Neural cell (in vitro differentiated cells): Measurements from ENCODE around the gene EN2. TPM values are rescaled to one million over a fixed set of nuclear protein-coding genes. Genes with fewer than 3 reads are reported as not detected.

Source experiments
- H2AFZ ChIP-seq: fragments of 200-600, 300-800 bp; sonication (generic), shearing (Covaris generic); 2 replicates; pipeline ENCODE4 v1.6.0; 2014; ENCODE audit warnings: low read depth, mild to moderate bottlenecking, antibody characterized with exemption, low read length, moderate library complexity
- H3F3A ChIP-seq: fragments of 200-600 bp; shearing (Covaris generic); 2 replicates; pipeline ENCODE4 v1.6.1; 2016; ENCODE audit warnings: mild to moderate bottlenecking, moderate library complexity, mixed read lengths, antibody characterized with exemption, low read length; ENCODE audit not compliant: insufficient read depth, poor library complexity, severe bottlenecking
- H3K27ac ChIP-seq: fragments of 200-600, 300-800 bp; sonication (generic), shearing (Covaris generic); 2 replicates; pipeline ENCODE4 v1.5.1; 2014; ENCODE audit warnings: mild to moderate bottlenecking, low read length, moderate library complexity
- H3K27me3 ChIP-seq: fragments of 300-800, 200-600 bp; sonication (generic), shearing (Covaris generic); 2 replicates; pipeline ENCODE4 v1.6.0; 2014; ENCODE audit warnings: mild to moderate bottlenecking, low read depth, low read length, moderate library complexity; ENCODE audit not compliant: insufficient read depth
- H3K36me3 ChIP-seq: fragments of 300-800, 200-600 bp; sonication (generic), shearing (Covaris generic); 2 replicates; pipeline ENCODE4 v1.5.1; 2014; ENCODE audit warnings: mild to moderate bottlenecking, antibody characterized with exemption, low read length, moderate library complexity; ENCODE audit not compliant: insufficient read depth
- H3K4me2 ChIP-seq: fragments of 300-800, 200-600 bp; sonication (generic), shearing (Covaris generic); 2 replicates; pipeline ENCODE4 v1.6.0; 2014; ENCODE audit warnings: mild to moderate bottlenecking, low read length
- H3K4me3 ChIP-seq: fragments of 300-800, 200-600 bp; sonication (generic), shearing (Covaris generic); 2 replicates; pipeline ENCODE4 v1.5.1; 2014; ENCODE audit warnings: mild to moderate bottlenecking, low read length, moderate library complexity
- H3K79me2 ChIP-seq: fragments of 200-600 bp; shearing (Covaris generic); replicated peaks from 2 replicates; pipeline ENCODE4 v1.6.0; 2014; ENCODE audit warnings: mild to moderate bottlenecking, low read length, moderate library complexity; ENCODE audit not compliant: insufficient read depth
- H3K9ac ChIP-seq: fragments of 300-800, 200-600 bp; sonication (generic), shearing (Covaris generic); 2 replicates; pipeline ENCODE4 v1.6.1; 2016; ENCODE audit warnings: mild to moderate bottlenecking, low read length, mixed read lengths
- H3K9me2 ChIP-seq: fragments of 200-600 bp; shearing (Covaris generic); 2 replicates; pipeline ENCODE4 v1.6.1; 2016; ENCODE audit warnings: mild to moderate bottlenecking, low read length, mixed read lengths; ENCODE audit not compliant: insufficient read depth
- H3K9me3 ChIP-seq: fragments of 200-600, 300-800 bp; sonication (generic), shearing (Covaris generic); 2 replicates; pipeline ENCODE4 v1.6.1; 2016; ENCODE audit warnings: mild to moderate bottlenecking, mixed run types, low read length, moderate library complexity, mixed read lengths
- H4K20me1 ChIP-seq: fragments of 200-600 bp; shearing (Covaris generic); 2 replicates; pipeline ENCODE4 v1.6.1; 2016; ENCODE audit warnings: mild to moderate bottlenecking, mixed run types; ENCODE audit not compliant: insufficient read depth
- EP300 ChIP-seq: fragments of 450-650 bp; conservative IDR thresholded peaks from 2 replicates; pipeline ENCODE4 v1.6.1; 2014; ENCODE audit warnings: antibody characterized with exemption, mild to moderate bottlenecking, moderate library complexity; ENCODE audit not compliant: poor library complexity, severe bottlenecking
- EZH2 ChIP-seq: fragments of 200-600, 300-800 bp; shearing (Covaris generic), sonication (generic); IDR thresholded peaks from 2 replicates; pipeline ENCODE4 v1.6.1; 2014; ENCODE audit warnings: antibody characterized with exemption, low read length, borderline replicate concordance, mild to moderate bottlenecking; ENCODE audit not compliant: insufficient read depth, poor library complexity, severe bottlenecking
- MXI1 ChIP-seq: fragments of 450-650 bp; conservative IDR thresholded peaks from 2 replicates; pipeline ENCODE4 v1.6.1; 2014; ENCODE audit warnings: antibody characterized with exemption, mild to moderate bottlenecking; ENCODE audit not compliant: poor library complexity, severe bottlenecking
- POLR2AphosphoS5 ChIP-seq: IDR thresholded peaks from 2 replicates; pipeline ENCODE4 v1.6.1; 2012
- RAD21 ChIP-seq: fragments of 450-650 bp; conservative IDR thresholded peaks from 2 replicates; pipeline ENCODE4 v1.6.1; 2014; ENCODE audit warnings: antibody characterized with exemption, mild to moderate bottlenecking, moderate library complexity
- SMC3 ChIP-seq: fragments of 450-650 bp; conservative IDR thresholded peaks from 2 replicates; pipeline ENCODE4 v1.6.1; 2014; ENCODE audit warnings: antibody characterized with exemption, mild to moderate bottlenecking, moderate library complexity; ENCODE audit not compliant: poor library complexity
- TAF1 ChIP-seq: IDR thresholded peaks from 2 replicates; pipeline ENCODE4 v1.6.1; 2012; ENCODE audit warnings: low read depth
- polyA plus RNA-seq: library from polyadenylated mRNA; depleted of rRNA; stranded (reverse); fragments of >200 nt; gene quantifications from 2 replicates; pipeline ENCODE4 v1.2.3, GENCODE V29; 2014
- TF ChIP-seq, protein P1 (sequence below): IDR thresholded peaks from 2 replicates; pipeline ENCODE4 v1.6.1; 2012; ENCODE audit warnings: borderline replicate concordance
- TF ChIP-seq, protein P2 (sequence below): fragments of 450-650 bp; IDR thresholded peaks from 2 replicates; pipeline ENCODE4 v1.5.1; 2014; ENCODE audit warnings: antibody characterized with exemption, mild to moderate bottlenecking, moderate library complexity; ENCODE audit not compliant: poor library complexity, severe bottlenecking

The EN2 gene
- polyA plus RNA-seq, 1 donor from 2014 or later: not detected

GRCh38 chr7:155509359-155509724, 51.4 kb downstream of the EN2 start:
- Histone ChIP-seq H3K4me2 (no peak overlapping the region), H3K79me2 (no peaks in the 10 kb centered on the region), H3K9me3 (no peaks in the 10 kb centered on the region), H3K27me3 (peaks cover 100% of the 10 kb centered on the region), H3K9me2 (no peaks in the 10 kb centered on the region), H4K20me1 (no peaks in the 10 kb centered on the region), H3F3A (no peaks in the 10 kb centered on the region), H3K27ac (no peak overlapping the region), H3K36me3 (no peaks in the 10 kb centered on the region), H3K9ac (no peak overlapping the region), H3K4me3 (peak overlapping the region; percentile 48), H2AFZ (no peak overlapping the region)
- TF ChIP-seq TAF1 (no peak), POLR2AphosphoS5 (no peak), RAD21 (no peak), MXI1 (no peak), EZH2 (no peak), EP300 (no peak), SMC3 (no peak)
- TF ChIP-seq, protein P1, sequence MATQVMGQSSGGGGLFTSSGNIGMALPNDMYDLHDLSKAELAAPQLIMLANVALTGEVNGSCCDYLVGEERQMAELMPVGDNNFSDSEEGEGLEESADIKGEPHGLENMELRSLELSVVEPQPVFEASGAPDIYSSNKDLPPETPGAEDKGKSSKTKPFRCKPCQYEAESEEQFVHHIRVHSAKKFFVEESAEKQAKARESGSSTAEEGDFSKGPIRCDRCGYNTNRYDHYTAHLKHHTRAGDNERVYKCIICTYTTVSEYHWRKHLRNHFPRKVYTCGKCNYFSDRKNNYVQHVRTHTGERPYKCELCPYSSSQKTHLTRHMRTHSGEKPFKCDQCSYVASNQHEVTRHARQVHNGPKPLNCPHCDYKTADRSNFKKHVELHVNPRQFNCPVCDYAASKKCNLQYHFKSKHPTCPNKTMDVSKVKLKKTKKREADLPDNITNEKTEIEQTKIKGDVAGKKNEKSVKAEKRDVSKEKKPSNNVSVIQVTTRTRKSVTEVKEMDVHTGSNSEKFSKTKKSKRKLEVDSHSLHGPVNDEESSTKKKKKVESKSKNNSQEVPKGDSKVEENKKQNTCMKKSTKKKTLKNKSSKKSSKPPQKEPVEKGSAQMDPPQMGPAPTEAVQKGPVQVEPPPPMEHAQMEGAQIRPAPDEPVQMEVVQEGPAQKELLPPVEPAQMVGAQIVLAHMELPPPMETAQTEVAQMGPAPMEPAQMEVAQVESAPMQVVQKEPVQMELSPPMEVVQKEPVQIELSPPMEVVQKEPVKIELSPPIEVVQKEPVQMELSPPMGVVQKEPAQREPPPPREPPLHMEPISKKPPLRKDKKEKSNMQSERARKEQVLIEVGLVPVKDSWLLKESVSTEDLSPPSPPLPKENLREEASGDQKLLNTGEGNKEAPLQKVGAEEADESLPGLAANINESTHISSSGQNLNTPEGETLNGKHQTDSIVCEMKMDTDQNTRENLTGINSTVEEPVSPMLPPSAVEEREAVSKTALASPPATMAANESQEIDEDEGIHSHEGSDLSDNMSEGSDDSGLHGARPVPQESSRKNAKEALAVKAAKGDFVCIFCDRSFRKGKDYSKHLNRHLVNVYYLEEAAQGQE: no peak
- TF ChIP-seq, protein P2, sequence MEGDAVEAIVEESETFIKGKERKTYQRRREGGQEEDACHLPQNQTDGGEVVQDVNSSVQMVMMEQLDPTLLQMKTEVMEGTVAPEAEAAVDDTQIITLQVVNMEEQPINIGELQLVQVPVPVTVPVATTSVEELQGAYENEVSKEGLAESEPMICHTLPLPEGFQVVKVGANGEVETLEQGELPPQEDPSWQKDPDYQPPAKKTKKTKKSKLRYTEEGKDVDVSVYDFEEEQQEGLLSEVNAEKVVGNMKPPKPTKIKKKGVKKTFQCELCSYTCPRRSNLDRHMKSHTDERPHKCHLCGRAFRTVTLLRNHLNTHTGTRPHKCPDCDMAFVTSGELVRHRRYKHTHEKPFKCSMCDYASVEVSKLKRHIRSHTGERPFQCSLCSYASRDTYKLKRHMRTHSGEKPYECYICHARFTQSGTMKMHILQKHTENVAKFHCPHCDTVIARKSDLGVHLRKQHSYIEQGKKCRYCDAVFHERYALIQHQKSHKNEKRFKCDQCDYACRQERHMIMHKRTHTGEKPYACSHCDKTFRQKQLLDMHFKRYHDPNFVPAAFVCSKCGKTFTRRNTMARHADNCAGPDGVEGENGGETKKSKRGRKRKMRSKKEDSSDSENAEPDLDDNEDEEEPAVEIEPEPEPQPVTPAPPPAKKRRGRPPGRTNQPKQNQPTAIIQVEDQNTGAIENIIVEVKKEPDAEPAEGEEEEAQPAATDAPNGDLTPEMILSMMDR: no peak

GRCh38 chr7:155509725-155510551, 52.0 kb downstream of the EN2 start:
- no peak overlapping the region for H3K4me2 ChIP-seq

More at GRCh38 chr7:155509725-155510551, 52.0 kb downstream of the EN2 start:
- TF ChIP-seq TAF1 (no peak), MXI1 (no peak), EZH2 (peak; percentile 82), EP300 (no peak), POLR2AphosphoS5 (peak; percentile 16), SMC3 (no peak), RAD21 (no peak)
- TF ChIP-seq, protein P1: no peak
- TF ChIP-seq, protein P2: peak; percentile 32
- peaks cover 98% of the 10 kb centered on the region for H3K27me3 ChIP-seq
- no peaks in the 10 kb centered on the region for H3K79me2 ChIP-seq
- H3K36me3 ChIP-seq: no peaks in the 10 kb centered on the region
- no peaks in the 10 kb centered on the region for H3F3A ChIP-seq
- no peaks in the 10 kb centered on the region for H3K9me2 ChIP-seq
- H3K4me3 ChIP-seq: peak overlapping the region; percentile 48
- H4K20me1 ChIP-seq: no peaks in the 10 kb centered on the region
- no peak overlapping the region for H3K27ac ChIP-seq
- H3K9me3 ChIP-seq: no peaks in the 10 kb centered on the region
- H2AFZ ChIP-seq: no peak overlapping the region
- H3K9ac ChIP-seq: no peak overlapping the region
